Sigmoid colon (tissue), 4 donors: ENCODE results near the gene WNK2.

Experiments used
- EP300 ChIP-seq, 4 donors: sonication (generic); formaldehyde crosslinking; IDR thresholded peaks; one replicate each; pipeline ENCODE4 v1.6.1; 2017; ENCODE audit warnings: antibody characterized with exemption in 4 of 4
- POLR2A ChIP-seq, 2 donors: fragments of 450-650 bp; IDR thresholded peaks; one replicate each; pipeline ENCODE4 v1.6.1; 2016; ENCODE audit warnings: antibody characterized with exemption in 2 of 2, mild to moderate bottlenecking in 2 of 2, moderate library complexity in 2 of 2
- POLR2AphosphoS5 ChIP-seq, 4 donors: sonication (generic); formaldehyde crosslinking; IDR thresholded peaks; one replicate each; pipeline ENCODE4 v1.6.1; 2017; ENCODE audit warnings: antibody characterized with exemption in 4 of 4
- TF ChIP-seq, protein P1 (sequence below), 4 experiments: fragments of 450-650 bp in 3 of 4; fragments of 200-600 bp in 1 of 4; IDR thresholded peaks; one replicate each; pipeline ENCODE4 v1.5.1; 2016 to 2019; ENCODE audit warnings: antibody characterized with exemption in 4 of 4, mild to moderate bottlenecking in 3 of 4, moderate library complexity in 2 of 4

DNA sequence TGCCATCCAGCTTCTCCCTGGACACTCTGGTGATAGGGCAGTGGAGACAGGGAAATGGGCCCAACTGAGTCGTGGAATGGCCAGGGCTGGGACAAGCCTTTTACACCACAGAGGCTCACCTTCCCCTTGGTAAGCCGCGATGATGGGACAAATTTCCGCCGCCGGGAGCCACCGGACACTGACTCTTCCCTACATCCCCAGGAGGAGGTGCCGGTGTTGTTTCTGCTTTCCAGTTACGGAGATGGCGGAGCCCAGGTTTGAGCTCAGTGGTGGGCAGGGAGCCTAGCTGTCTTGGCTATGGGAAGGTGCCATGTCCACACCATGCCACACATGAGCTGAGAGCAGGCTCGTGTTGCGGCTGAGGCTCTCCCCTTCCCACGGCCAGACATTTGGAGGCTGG is 19.9 kb upstream of the WNK2 start:
- TF ChIP-seq, protein P1, sequence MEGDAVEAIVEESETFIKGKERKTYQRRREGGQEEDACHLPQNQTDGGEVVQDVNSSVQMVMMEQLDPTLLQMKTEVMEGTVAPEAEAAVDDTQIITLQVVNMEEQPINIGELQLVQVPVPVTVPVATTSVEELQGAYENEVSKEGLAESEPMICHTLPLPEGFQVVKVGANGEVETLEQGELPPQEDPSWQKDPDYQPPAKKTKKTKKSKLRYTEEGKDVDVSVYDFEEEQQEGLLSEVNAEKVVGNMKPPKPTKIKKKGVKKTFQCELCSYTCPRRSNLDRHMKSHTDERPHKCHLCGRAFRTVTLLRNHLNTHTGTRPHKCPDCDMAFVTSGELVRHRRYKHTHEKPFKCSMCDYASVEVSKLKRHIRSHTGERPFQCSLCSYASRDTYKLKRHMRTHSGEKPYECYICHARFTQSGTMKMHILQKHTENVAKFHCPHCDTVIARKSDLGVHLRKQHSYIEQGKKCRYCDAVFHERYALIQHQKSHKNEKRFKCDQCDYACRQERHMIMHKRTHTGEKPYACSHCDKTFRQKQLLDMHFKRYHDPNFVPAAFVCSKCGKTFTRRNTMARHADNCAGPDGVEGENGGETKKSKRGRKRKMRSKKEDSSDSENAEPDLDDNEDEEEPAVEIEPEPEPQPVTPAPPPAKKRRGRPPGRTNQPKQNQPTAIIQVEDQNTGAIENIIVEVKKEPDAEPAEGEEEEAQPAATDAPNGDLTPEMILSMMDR (IDR thresholded peaks at IDR 0.05), result no peak
- TF ChIP-seq EP300 (IDR thresholded peaks at IDR 0.05), result no peak
- TF ChIP-seq POLR2A (IDR thresholded peaks at IDR 0.05), result no peak
- no peak for TF ChIP-seq POLR2AphosphoS5 (IDR thresholded peaks at IDR 0.05)
